Body of pancreas (tissue), 4 donors: Measurements from ENCODE around the gene CALCOCO1.

Experiments
- CTCF ChIP-seq, 7 experiments: fragments of 450-650 bp in 4 of 7; fragments of 200-600 bp in 3 of 7; sonication (generic) in 3 of 7; IDR thresholded peaks; one replicate each; pipeline ENCODE4 v1.5.1; 2016 to 2019; ENCODE audit warnings: antibody characterized with exemption in 7 of 7
- POLR2A ChIP-seq, 3 donors: fragments of 450-650 bp; IDR thresholded peaks; one replicate each; pipeline ENCODE4 v1.6.1; 2016; ENCODE audit warnings: antibody characterized with exemption in 3 of 3, mild to moderate bottlenecking in 2 of 3

DNA sequence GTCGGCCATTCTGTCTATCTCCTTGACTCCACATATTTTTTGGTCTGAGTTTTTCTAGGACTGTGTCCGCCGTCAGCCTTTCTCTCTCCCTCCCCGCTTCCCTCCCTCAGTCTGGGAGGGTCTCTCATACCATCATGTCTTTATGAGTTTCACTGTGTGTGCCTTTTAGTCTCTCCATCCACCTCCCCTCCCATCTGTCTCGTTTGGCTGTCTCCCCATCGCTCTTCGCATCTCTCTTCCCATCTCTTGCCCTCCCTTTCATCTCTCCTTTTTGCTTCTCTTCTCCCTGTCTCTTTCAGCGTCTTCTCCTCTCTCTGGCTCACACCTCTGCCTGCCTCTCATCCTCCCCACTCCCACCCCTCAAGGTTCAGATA, 31.5 kb upstream of the CALCOCO1 start:
- no peak for TF ChIP-seq CTCF (IDR thresholded peaks at IDR 0.05)
- no peak for TF ChIP-seq POLR2A (IDR thresholded peaks at IDR 0.05)
